Liver (tissue), 9 donors: Measurements from ENCODE around the gene B2M. TPM values are rescaled to one million over a fixed set of nuclear protein-coding genes. Genes with fewer than 3 reads are reported as not detected.

Experiments
- DNase-seq: peaks from one replicate; pipeline ENCODE4 v3.0.0-alpha.2; 2017; ENCODE audit warnings: low spot score
- H3K27ac ChIP-seq, 2 donors: one replicate each; pipeline ENCODE4 v1.7.0; 2013; ENCODE audit warnings: inconsistent platforms in 2 of 2, low read length in 2 of 2, control low read depth in 1 of 2, low read depth in 1 of 2, mild to moderate bottlenecking in 1 of 2
- H3K27me3 ChIP-seq, 4 donors: one replicate each; pipeline versions ENCODE4 v1.6.1 to v1.7.0; 2013; ENCODE audit warnings: low read length in 3 of 4, inconsistent platforms in 1 of 4, mild to moderate bottlenecking in 1 of 4, moderate library complexity in 1 of 4; ENCODE audit not compliant: control insufficient read depth in 4 of 4, insufficient read depth in 4 of 4
- H3K36me3 ChIP-seq, 4 donors: one replicate each; pipeline versions ENCODE4 v1.6.1 to v1.7.0; 2013; ENCODE audit warnings: low read length in 3 of 4, mild to moderate bottlenecking in 3 of 4, low read depth in 1 of 4, moderate library complexity in 1 of 4; ENCODE audit not compliant: control insufficient read depth in 4 of 4, insufficient read depth in 3 of 4
- H3K4me1 ChIP-seq, 4 donors: one replicate each; pipeline versions ENCODE4 v1.6.1 to v1.7.0; 2013; ENCODE audit warnings: low read length in 3 of 4, mild to moderate bottlenecking in 3 of 4, moderate library complexity in 1 of 4; ENCODE audit not compliant: control insufficient read depth in 4 of 4, insufficient read depth in 4 of 4
- H3K4me3 ChIP-seq, 3 donors: one replicate each; pipeline versions ENCODE4 v1.6.1 to v1.7.0; 2013; ENCODE audit warnings: low read length in 3 of 3, control low read depth in 1 of 3, low read depth in 1 of 3, mild to moderate bottlenecking in 1 of 3
- H3K9ac ChIP-seq, 2 donors: one replicate each; pipeline ENCODE4 v1.7.0; 2013; ENCODE audit warnings: low read length in 2 of 2, mild to moderate bottlenecking in 2 of 2, moderate library complexity in 2 of 2, control low read depth in 1 of 2, low read depth in 1 of 2
- H3K9me3 ChIP-seq, 4 donors: one replicate each; pipeline versions ENCODE4 v1.6.1 to v1.7.0; 2013; ENCODE audit warnings: low read length in 3 of 4; ENCODE audit not compliant: control insufficient read depth in 4 of 4
- ATF3 ChIP-seq: IDR thresholded peaks from 2 replicates; pipeline ENCODE4 v1.6.1; 2016; ENCODE audit warnings: antibody characterized with exemption
- CTCF ChIP-seq: fragments of 150-350 bp; IDR thresholded peaks from 2 replicates; pipeline ENCODE4 v1.5.1; 2017; ENCODE audit warnings: improper control_type of control experiment, low read depth, low read length; ENCODE audit not compliant: missing input control
- FOXA1 ChIP-seq: IDR thresholded peaks from 2 replicates; pipeline ENCODE4 v1.6.1; 2016; ENCODE audit warnings: antibody characterized with exemption
- FOXA2 ChIP-seq: IDR thresholded peaks from 2 replicates; pipeline ENCODE4 v1.6.1; 2016; ENCODE audit warnings: antibody characterized with exemption
- GABPA ChIP-seq, 2 donors: IDR thresholded peaks in 1 of 2; conservative IDR thresholded peaks in 1 of 2; 2 replicates each; pipeline ENCODE4 v1.6.1; 2016; ENCODE audit warnings: antibody characterized with exemption in 2 of 2, mild to moderate bottlenecking in 1 of 2, moderate library complexity in 1 of 2
- HNF4A ChIP-seq, 2 donors: conservative IDR thresholded peaks; 2 replicates each; pipeline ENCODE4 v1.6.1; 2016; ENCODE audit warnings: antibody characterized with exemption in 2 of 2, mild to moderate bottlenecking in 2 of 2
- JUND ChIP-seq, 2 donors: IDR thresholded peaks; 2 replicates each; pipeline ENCODE4 v1.6.1; 2016; ENCODE audit warnings: antibody characterized with exemption in 2 of 2
- NR2F2 ChIP-seq: IDR thresholded peaks from 2 replicates; pipeline ENCODE4 v1.6.1; 2016; ENCODE audit warnings: antibody characterized with exemption
- RAD21 ChIP-seq, 2 donors: IDR thresholded peaks; 2 replicates each; pipeline ENCODE4 v1.6.1; 2016; ENCODE audit warnings: antibody characterized with exemption in 2 of 2, mild to moderate bottlenecking in 2 of 2
- RXRA ChIP-seq, 2 donors: IDR thresholded peaks; 2 replicates each; pipeline ENCODE4 v1.6.1; 2017 to 2018; ENCODE audit warnings: antibody characterized with exemption in 2 of 2, mild to moderate bottlenecking in 1 of 2
- SP1 ChIP-seq: IDR thresholded peaks from 2 replicates; pipeline ENCODE4 v1.6.1; 2018; ENCODE audit warnings: antibody characterized with exemption, mild to moderate bottlenecking
- TAF1 ChIP-seq: conservative IDR thresholded peaks from 2 replicates; pipeline ENCODE4 v1.6.1; 2016; ENCODE audit warnings: antibody characterized with exemption, mild to moderate bottlenecking
- YY1 ChIP-seq: IDR thresholded peaks from 2 replicates; pipeline ENCODE4 v1.6.1; 2016; ENCODE audit warnings: antibody characterized with exemption, mild to moderate bottlenecking
- WGBS: extraction: QIAGEN DNeasy Blood & Tissue Kit; methylation state at CpG from one replicate; pipeline ENCODE4 v1.1.7; 2013; 5-methylcytosine and 5-hydroxymethylcytosine counted together
- polyA plus RNA-seq, 2 donors: library from polyadenylated mRNA; stranded (reverse) in 1 of 2; unstranded in 1 of 2; fragments of 200-250 nt in 1 of 2; fragments of >200 nt in 1 of 2; fragmentation: Nextera tagmentation in 1 of 2; extraction: Ambion mirVana in 1 of 2; gene quantifications; one replicate each; pipeline versions ENCODE4 v1.2.1 to v1.2.3, GENCODE V29; 2013 to 2015
- total RNA-seq, 2 donors: library from RNA; depleted of rRNA; stranded (reverse); fragments of >200 nt; gene quantifications; one replicate each; pipeline ENCODE4 v1.2.3, GENCODE V29; 2014
- TF ChIP-seq, protein P1 (sequence below): IDR thresholded peaks from 2 replicates; pipeline ENCODE4 v1.6.1; 2016; ENCODE audit warnings: antibody characterized with exemption
- TF ChIP-seq, protein P2 (sequence below): IDR thresholded peaks from 2 replicates; pipeline ENCODE4 v1.6.1; 2016; ENCODE audit warnings: antibody characterized with exemption, mild to moderate bottlenecking
- donor health status: healthy.
- donor health status: healthy.
- donor health status: healthy.
- donor health status: healthy.
- donor health status: healthy.

B2M gene
- total and polyA plus RNA-seq, 4 donors, result 1,388 to 3,787 (median 2,950) TPM

DNA sequence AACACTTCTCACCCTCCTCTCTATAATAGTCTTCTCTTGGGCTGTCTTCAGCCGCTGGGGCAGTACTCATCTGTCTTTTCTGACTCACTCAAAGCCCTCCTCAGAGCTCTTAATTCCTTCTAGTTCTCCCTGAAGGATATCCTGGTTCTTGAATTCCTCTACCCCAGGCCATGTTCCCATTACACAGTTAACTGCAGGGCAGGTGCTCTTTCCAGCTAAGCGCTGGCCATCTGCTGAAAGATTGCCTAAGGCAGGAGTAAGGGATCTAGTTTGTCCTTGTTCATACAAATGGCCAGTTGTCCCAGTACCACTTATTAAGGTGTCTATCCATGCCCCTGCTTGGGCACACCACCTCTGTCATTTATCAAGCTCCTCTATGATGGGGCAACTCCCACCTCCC is 37.7 kb upstream of the B2M start:
- no peaks in the 10 kb centered on the region for H3K27me3 ChIP-seq
- H3K9ac ChIP-seq, result no peak overlapping the region
- no peak overlapping the region for H3K4me3 ChIP-seq
- H3K27ac ChIP-seq, result no peak overlapping the region
- no peak for DNase-seq
- TF ChIP-seq, protein P1, sequence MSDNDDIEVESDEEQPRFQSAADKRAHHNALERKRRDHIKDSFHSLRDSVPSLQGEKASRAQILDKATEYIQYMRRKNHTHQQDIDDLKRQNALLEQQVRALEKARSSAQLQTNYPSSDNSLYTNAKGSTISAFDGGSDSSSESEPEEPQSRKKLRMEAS, result no peak
- TF ChIP-seq SP1 (no peak), HNF4A (conservative IDR thresholded peaks at IDR 0.05) (no peak), GABPA (IDR thresholded peaks at IDR 0.05 in 1 of 2, conservative IDR thresholded peaks at IDR 0.05 in 1 of 2) (no peak), CTCF (no peak), RXRA (IDR thresholded peaks at IDR 0.05) (no peak), ATF3 (no peak), FOXA1 (no peak), FOXA2 (no peak), YY1 (no peak), JUND (IDR thresholded peaks at IDR 0.05) (no peak), RAD21 (IDR thresholded peaks at IDR 0.05) (no peak)
- TF ChIP-seq, protein P2, sequence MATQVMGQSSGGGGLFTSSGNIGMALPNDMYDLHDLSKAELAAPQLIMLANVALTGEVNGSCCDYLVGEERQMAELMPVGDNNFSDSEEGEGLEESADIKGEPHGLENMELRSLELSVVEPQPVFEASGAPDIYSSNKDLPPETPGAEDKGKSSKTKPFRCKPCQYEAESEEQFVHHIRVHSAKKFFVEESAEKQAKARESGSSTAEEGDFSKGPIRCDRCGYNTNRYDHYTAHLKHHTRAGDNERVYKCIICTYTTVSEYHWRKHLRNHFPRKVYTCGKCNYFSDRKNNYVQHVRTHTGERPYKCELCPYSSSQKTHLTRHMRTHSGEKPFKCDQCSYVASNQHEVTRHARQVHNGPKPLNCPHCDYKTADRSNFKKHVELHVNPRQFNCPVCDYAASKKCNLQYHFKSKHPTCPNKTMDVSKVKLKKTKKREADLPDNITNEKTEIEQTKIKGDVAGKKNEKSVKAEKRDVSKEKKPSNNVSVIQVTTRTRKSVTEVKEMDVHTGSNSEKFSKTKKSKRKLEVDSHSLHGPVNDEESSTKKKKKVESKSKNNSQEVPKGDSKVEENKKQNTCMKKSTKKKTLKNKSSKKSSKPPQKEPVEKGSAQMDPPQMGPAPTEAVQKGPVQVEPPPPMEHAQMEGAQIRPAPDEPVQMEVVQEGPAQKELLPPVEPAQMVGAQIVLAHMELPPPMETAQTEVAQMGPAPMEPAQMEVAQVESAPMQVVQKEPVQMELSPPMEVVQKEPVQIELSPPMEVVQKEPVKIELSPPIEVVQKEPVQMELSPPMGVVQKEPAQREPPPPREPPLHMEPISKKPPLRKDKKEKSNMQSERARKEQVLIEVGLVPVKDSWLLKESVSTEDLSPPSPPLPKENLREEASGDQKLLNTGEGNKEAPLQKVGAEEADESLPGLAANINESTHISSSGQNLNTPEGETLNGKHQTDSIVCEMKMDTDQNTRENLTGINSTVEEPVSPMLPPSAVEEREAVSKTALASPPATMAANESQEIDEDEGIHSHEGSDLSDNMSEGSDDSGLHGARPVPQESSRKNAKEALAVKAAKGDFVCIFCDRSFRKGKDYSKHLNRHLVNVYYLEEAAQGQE, result no peak
- no peaks in the 10 kb centered on the region for H3K9me3 ChIP-seq
- no peaks in the 10 kb centered on the region for H3K36me3 ChIP-seq
- WGBS, result 98% methylated on average over 2 of the region's 2 CpGs
- H3K4me1 ChIP-seq, result no peaks in the 10 kb centered on the region

- Histone ChIP-seq H3K9ac (no peak overlapping the region), H3K4me3 (no peak overlapping the region), H3K27ac (no peak overlapping the region), H3K36me3 (no peaks in the 10 kb centered on the region), H3K4me1 (no peaks in the 10 kb centered on the region), H3K27me3 (no peaks in the 10 kb centered on the region), H3K9me3 (no peaks in the 10 kb centered on the region)
- no peak for DNase-seq
- 86% methylated on average over 5 of the region's 5 CpGs for WGBS
- TF ChIP-seq TAF1, result no peak
Measured at GRCh38 chr15:44675911-44676310, 35.4 kb upstream of the B2M start.

- H3K9ac ChIP-seq, result no peak overlapping the region
- H3K4me1 ChIP-seq, result no peaks in the 10 kb centered on the region
- 77% methylated on average over 7 of the region's 7 CpGs for WGBS
- no peak for DNase-seq
- H3K36me3 ChIP-seq, result no peaks in the 10 kb centered on the region
- no peak overlapping the region for H3K27ac ChIP-seq
- H3K9me3 ChIP-seq, result no peaks in the 10 kb centered on the region
- H3K4me3 ChIP-seq, result no peak overlapping the region
- no peaks in the 10 kb centered on the region for H3K27me3 ChIP-seq
- TF ChIP-seq, protein P2, result no peak
- TF ChIP-seq CTCF (no peak), FOXA2 (no peak), NR2F2 (no peak)
Measured at GRCh38 chr15:44676676-44677075, 34.6 kb upstream of the B2M start.
